ENCODE measurements around the gene PDE4D. TPM values are rescaled to one million over a fixed set of nuclear protein-coding genes. Genes with fewer than 3 reads are reported as not detected.

PDE4D gene
- total RNA-seq, 1 experiment from 2014 or later = 3.3 TPM

DNA sequence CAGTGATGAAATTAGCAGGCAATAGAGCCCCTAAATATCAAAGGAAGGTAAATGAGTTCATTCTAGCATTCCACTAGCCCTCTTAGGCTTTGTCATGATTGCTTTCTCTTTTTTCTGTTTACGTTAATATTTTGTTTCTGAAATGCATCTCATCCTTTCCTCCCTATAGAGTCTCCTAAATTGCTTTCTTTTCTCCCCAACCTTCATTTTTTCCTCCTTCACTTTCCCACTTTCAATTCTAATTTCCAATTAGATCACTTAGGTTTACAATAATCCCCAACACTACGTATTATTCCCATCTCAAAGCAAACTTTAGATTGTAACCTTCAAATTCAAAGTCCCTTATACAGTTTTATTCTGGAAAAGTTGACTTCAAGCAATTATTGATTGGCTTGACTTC lies 751.4 kb downstream of the PDE4D start:
- ChIA-PET CTCF (no interaction called here), POLR2A (no interaction called here)
- Mint-ChIP-seq H3K9me3 (peaks cover 4% of the 10 kb centered on the region), H3K36me3 (0 out of 2 replicates have a peak, but pooled peaks cover 3% of the 10 kb centered on the region), H3K27ac (no peak overlapping the region), H3K4me3 (no peak overlapping the region), H3K4me1 (no peaks in the 10 kb centered on the region), H3K27me3 (ENCODE audit: low read depth) (no peaks in the 10 kb centered on the region)
- no peak for DNase-seq (ENCODE audit: low spot score)
- no peak for ATAC-seq
- TF ChIP-seq, protein P1, sequence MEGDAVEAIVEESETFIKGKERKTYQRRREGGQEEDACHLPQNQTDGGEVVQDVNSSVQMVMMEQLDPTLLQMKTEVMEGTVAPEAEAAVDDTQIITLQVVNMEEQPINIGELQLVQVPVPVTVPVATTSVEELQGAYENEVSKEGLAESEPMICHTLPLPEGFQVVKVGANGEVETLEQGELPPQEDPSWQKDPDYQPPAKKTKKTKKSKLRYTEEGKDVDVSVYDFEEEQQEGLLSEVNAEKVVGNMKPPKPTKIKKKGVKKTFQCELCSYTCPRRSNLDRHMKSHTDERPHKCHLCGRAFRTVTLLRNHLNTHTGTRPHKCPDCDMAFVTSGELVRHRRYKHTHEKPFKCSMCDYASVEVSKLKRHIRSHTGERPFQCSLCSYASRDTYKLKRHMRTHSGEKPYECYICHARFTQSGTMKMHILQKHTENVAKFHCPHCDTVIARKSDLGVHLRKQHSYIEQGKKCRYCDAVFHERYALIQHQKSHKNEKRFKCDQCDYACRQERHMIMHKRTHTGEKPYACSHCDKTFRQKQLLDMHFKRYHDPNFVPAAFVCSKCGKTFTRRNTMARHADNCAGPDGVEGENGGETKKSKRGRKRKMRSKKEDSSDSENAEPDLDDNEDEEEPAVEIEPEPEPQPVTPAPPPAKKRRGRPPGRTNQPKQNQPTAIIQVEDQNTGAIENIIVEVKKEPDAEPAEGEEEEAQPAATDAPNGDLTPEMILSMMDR (IDR thresholded peaks at IDR 0.05) = no peak
- TF ChIP-seq ERG (CRISPR knock-in tag; IDR thresholded peaks at IDR 0.05) = no peak
- TF ChIP-seq GRHL2 (CRISPR knock-in tag; IDR thresholded peaks at IDR 0.05; ENCODE audit: insufficient replicate concordance, severe bottlenecking) = no peak
- TF ChIP-seq FOXP1 (CRISPR knock-in tag; IDR thresholded peaks at IDR 0.05; ENCODE audit: borderline replicate concordance) = no peak

DNA sequence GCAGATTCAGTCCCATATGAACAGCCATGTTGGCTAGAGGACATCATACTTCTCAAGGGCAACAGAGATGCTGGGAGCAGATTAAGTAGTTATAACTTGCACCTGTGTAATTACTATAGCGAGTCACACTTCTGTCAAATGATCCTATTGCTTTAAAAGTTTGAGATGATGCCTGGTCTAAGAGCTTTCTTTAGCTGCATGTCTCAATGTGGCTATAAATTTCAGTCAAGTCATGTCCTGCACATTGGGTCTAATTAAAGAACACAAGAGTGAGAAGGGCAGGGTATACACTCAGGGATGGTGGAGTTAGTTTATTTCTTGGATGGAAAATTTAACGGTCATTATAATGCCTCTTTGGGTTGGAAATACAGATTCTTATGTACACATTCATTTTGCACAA lies 753.4 kb downstream of the PDE4D start:
- no peak for DNase-seq (ENCODE audit: low spot score)
- TF ChIP-seq GRHL2 (CRISPR knock-in tag; IDR thresholded peaks at IDR 0.05; ENCODE audit: insufficient replicate concordance, severe bottlenecking) = no peak
- TF ChIP-seq TEAD4 (CRISPR knock-in tag; IDR thresholded peaks at IDR 0.05) = no peak
- no peak for TF ChIP-seq ZNF219 (CRISPR knock-in tag; IDR thresholded peaks at IDR 0.05; ENCODE audit: borderline replicate concordance)
- TF ChIP-seq ZNF396 (CRISPR knock-in tag; IDR thresholded peaks at IDR 0.05; ENCODE audit: borderline replicate concordance) = no peak
- TF ChIP-seq ATF1 (CRISPR knock-in tag; IDR thresholded peaks at IDR 0.05) = no peak
- TF ChIP-seq ATF3 (CRISPR knock-in tag; conservative IDR thresholded peaks at IDR 0.05) = no peak
- TF ChIP-seq ETV6 (CRISPR knock-in tag; IDR thresholded peaks at IDR 0.05) = no peak
- no peak for TF ChIP-seq JUN (CRISPR knock-in tag; IDR thresholded peaks at IDR 0.05)
- TF ChIP-seq ZNF138 (CRISPR knock-in tag; conservative IDR thresholded peaks at IDR 0.05) = no peak
- TF ChIP-seq SOX15 (CRISPR knock-in tag; IDR thresholded peaks at IDR 0.05) = no peak
- no peak for TF ChIP-seq ZNF671 (CRISPR knock-in tag; IDR thresholded peaks at IDR 0.05)
- no peak for TF ChIP-seq PRDM15 (CRISPR knock-in tag; IDR thresholded peaks at IDR 0.05)
- TF ChIP-seq NFATC4 (CRISPR knock-in tag; IDR thresholded peaks at IDR 0.05) = no peak
- TF ChIP-seq, protein P1 (IDR thresholded peaks at IDR 0.05) = no peak
- ChIA-PET CTCF (no interaction called here), POLR2A (no interaction called here)
- H3K9me3 Mint-ChIP-seq = no peaks in the 10 kb centered on the region
- H3K36me3 Mint-ChIP-seq = no peaks in the 10 kb centered on the region
- no peaks in the 10 kb centered on the region for H3K4me1 Mint-ChIP-seq
- H3K4me3 Mint-ChIP-seq = no peak overlapping the region
- H3K27me3 Mint-ChIP-seq (ENCODE audit: low read depth) = no peaks in the 10 kb centered on the region
- ATAC-seq = no peak
- no peak overlapping the region for H3K27ac Mint-ChIP-seq
